Endothelial cell (in vitro differentiated cells): ENCODE data around the gene TMC3. TPM values are rescaled to one million over a fixed set of nuclear protein-coding genes. Genes with fewer than 3 reads are reported as not detected.

Source experiments
- DNase-seq: peaks from one replicate; pipeline ENCODE4 v3.0.0; 2021; ENCODE audit warnings: low spot score
- H3K27ac Mint-ChIP-seq: one replicate; pipeline ENCODE4 v1.8.0; 2021; ENCODE audit warnings: mixed read lengths, inconsistent platforms; ENCODE audit not compliant: unreplicated experiment
- H3K27me3 Mint-ChIP-seq: one replicate; pipeline ENCODE4 v1.8.0; 2021; ENCODE audit warnings: mild to moderate bottlenecking, moderate library complexity, mixed read lengths, inconsistent platforms; ENCODE audit not compliant: unreplicated experiment
- H3K36me3 Mint-ChIP-seq: one replicate; pipeline ENCODE4 v1.8.0; 2021; ENCODE audit warnings: mild to moderate bottlenecking, low read depth, mixed read lengths, inconsistent platforms; ENCODE audit not compliant: unreplicated experiment
- H3K4me1 Mint-ChIP-seq: one replicate; pipeline ENCODE4 v1.8.0; 2021; ENCODE audit warnings: mild to moderate bottlenecking, mixed read lengths, inconsistent platforms; ENCODE audit not compliant: unreplicated experiment
- H3K4me3 Mint-ChIP-seq: one replicate; pipeline ENCODE4 v1.8.0; 2021; ENCODE audit warnings: mild to moderate bottlenecking, mixed read lengths, inconsistent platforms; ENCODE audit not compliant: unreplicated experiment
- H3K9me3 Mint-ChIP-seq: one replicate; pipeline ENCODE4 v1.8.0; 2021; ENCODE audit warnings: mixed read lengths, inconsistent platforms; ENCODE audit not compliant: unreplicated experiment
- CTCF ChIP-seq: fragments of 200-600 bp; sonication (generic); IDR thresholded peaks from one replicate; pipeline ENCODE4 v1.5.0; 2021; ENCODE audit warnings: antibody characterized with exemption; ENCODE audit not compliant: unreplicated experiment
- total RNA-seq: library from RNA; stranded (reverse); fragmentation: NEBNext Ultra II Directional; extraction: Animal tissue kit (Norgen Biotek cat#: 25700); gene quantifications from one replicate; pipeline ENCODE4 v1.2.1, GENCODE V29; 2021; ENCODE audit not compliant: unreplicated experiment

The TMC3 gene
- total RNA-seq, 1 donor from 2014 or later: not detected

- no peak for DNase-seq
- Mint-ChIP-seq H3K36me3 (peaks cover 18% of the 10 kb centered on the region), H3K9me3 (no peaks in the 10 kb centered on the region), H3K27me3 (no peaks in the 10 kb centered on the region), H3K4me3 (no peak overlapping the region), H3K4me1 (peaks cover 36% of the 10 kb centered on the region), H3K27ac (no peak overlapping the region)
- TF ChIP-seq CTCF: no peak
Observed at GRCh38 chr15:81291916-81292522, 82.0 kb downstream of the TMC3 start.

- H3K27ac Mint-ChIP-seq: no peak overlapping the region
- H3K4me1 Mint-ChIP-seq: peaks cover 23% of the 10 kb centered on the region
- peaks cover 2% of the 10 kb centered on the region for H3K27me3 Mint-ChIP-seq
- no peak for DNase-seq
- H3K36me3 Mint-ChIP-seq: peaks cover 28% of the 10 kb centered on the region
- no peak for TF ChIP-seq CTCF
- no peaks in the 10 kb centered on the region for H3K9me3 Mint-ChIP-seq
- no peak overlapping the region for H3K4me3 Mint-ChIP-seq
Observed at GRCh38 chr15:81289910-81290309, 84.1 kb downstream of the TMC3 start.

- H3K4me3 Mint-ChIP-seq: no peak overlapping the region
- no peak for TF ChIP-seq CTCF
- peaks cover 24% of the 10 kb centered on the region for H3K36me3 Mint-ChIP-seq
- no peaks in the 10 kb centered on the region for H3K9me3 Mint-ChIP-seq
- DNase-seq: no peak
- peaks cover 2% of the 10 kb centered on the region for H3K27me3 Mint-ChIP-seq
- H3K4me1 Mint-ChIP-seq: peaks cover 10% of the 10 kb centered on the region
- no peak overlapping the region for H3K27ac Mint-ChIP-seq
Observed at GRCh38 chr15:81288616-81289015, 85.4 kb downstream of the TMC3 start.

GRCh38 chr15:81288040-81288439 lies 86.0 kb downstream of the TMC3 start:
- Mint-ChIP-seq H3K27ac (no peak overlapping the region), H3K36me3 (peaks cover 24% of the 10 kb centered on the region), H3K4me3 (no peak overlapping the region), H3K9me3 (no peaks in the 10 kb centered on the region), H3K4me1 (peaks cover 10% of the 10 kb centered on the region), H3K27me3 (peaks cover 2% of the 10 kb centered on the region)
- TF ChIP-seq CTCF: no peak
- DNase-seq: no peak

GRCh38 chr15:81286621-81287121 lies 87.3 kb downstream of the TMC3 start:
- Mint-ChIP-seq H3K9me3 (no peaks in the 10 kb centered on the region), H3K4me1 (peaks cover 10% of the 10 kb centered on the region), H3K27ac (no peak overlapping the region), H3K4me3 (no peak overlapping the region), H3K27me3 (peaks cover 4% of the 10 kb centered on the region), H3K36me3 (peaks cover 30% of the 10 kb centered on the region)
- no peak for TF ChIP-seq CTCF
- DNase-seq: no peak
